B cell (primary cell): ENCODE data around the gene KNSTRN. TPM values are rescaled to one million over a fixed set of nuclear protein-coding genes. Genes with fewer than 3 reads are reported as not detected.

ENCODE experiments used
- ATAC-seq: fragments of 200-7000 bp; cut with Tn5 transposase; one replicate; pipeline ENCODE4 v1.10.0; 2021; ENCODE audit warnings: low read depth, mild to moderate bottlenecking, moderate number of reproducible peaks, moderate library complexity
- CTCF ChIA-PET: fragments of 350-600 bp; sonication (Branson Sonifier 250); formaldehyde crosslinking; loops from one replicate; lab custom pipeline; 2021; ENCODE audit warnings: antibody characterized with exemption, inconsistent platforms; lab: Charles Lee
- POLR2A ChIA-PET: fragments of 350-600 bp; sonication (Branson Sonifier 250); formaldehyde crosslinking; loops from one replicate; lab custom pipeline; 2021; ENCODE audit warnings: antibody characterized with exemption; lab: Charles Lee
- DNase-seq: peaks from one replicate; pipeline ENCODE4 v3.0.0; 2013
- H2AFZ ChIP-seq: 2 replicates; pipeline ENCODE4 v1.6.1; 2012; ENCODE audit warnings: mild to moderate bottlenecking, low read depth, low read length; ENCODE audit not compliant: insufficient read depth, poor library complexity, severe bottlenecking
- H3K27ac ChIP-seq, 2 donors: 1 replicate in 1 of 2; 2 replicates in 1 of 2; pipeline ENCODE4 v1.5.1; 2012 to 2013; ENCODE audit warnings: low read length in 2 of 2, mild to moderate bottlenecking in 2 of 2, moderate library complexity in 1 of 2
- H3K27me3 ChIP-seq, 4 experiments: fragments of 200-600 bp in 1 of 4; sonication (generic) in 1 of 4; replicated peaks in 1 of 4; 1 replicate in 2 of 4; 2 replicates in 2 of 4; pipeline versions ENCODE4 v1.6.1 to v1.7.0; 2013 to 2016; ENCODE audit warnings: low read length in 3 of 4, mild to moderate bottlenecking in 2 of 4, mixed read lengths in 1 of 4, moderate library complexity in 1 of 4; ENCODE audit not compliant: insufficient read depth in 4 of 4, control insufficient read depth in 3 of 4; ENCODE audit errors: control extremely low read depth in 1 of 4
- H3K36me3 ChIP-seq, 2 experiments: replicated peaks in 1 of 2; 1 replicate in 1 of 2; 2 replicates in 1 of 2; pipeline versions ENCODE4 v1.6.1 to v1.7.1; 2013; ENCODE audit warnings: low read length in 1 of 2; ENCODE audit not compliant: insufficient read depth in 2 of 2, control insufficient read depth in 1 of 2; ENCODE audit errors: control extremely low read depth in 1 of 2, extremely low read depth in 1 of 2
- H3K4me1 ChIP-seq, 2 donors: fragments of 200-600 bp in 1 of 2; sonication (generic) in 1 of 2; 1 replicate in 1 of 2; 2 replicates in 1 of 2; pipeline versions ENCODE4 v1.5.1 to v1.6.1; 2013 to 2017; ENCODE audit warnings: low read length in 2 of 2; ENCODE audit not compliant: control insufficient read depth in 2 of 2, insufficient read depth in 2 of 2
- H3K4me2 ChIP-seq: replicated peaks from 2 replicates; pipeline ENCODE3; 2012; ENCODE audit warnings: mild to moderate bottlenecking, low read depth, low read length; ENCODE audit not compliant: poor library complexity, severe bottlenecking
- H3K4me3 ChIP-seq, 5 experiments: fragments of 200-600 bp in 1 of 5; sonication (generic) in 1 of 5; 1 replicate in 3 of 5; 2 replicates in 2 of 5; pipeline versions ENCODE4 v1.5.1 to v1.7.0; 2011 to 2016; ENCODE audit warnings: low read length in 4 of 5, mild to moderate bottlenecking in 4 of 5, low read depth in 2 of 5, control low read depth in 1 of 5, moderate library complexity in 1 of 5; ENCODE audit not compliant: insufficient read depth in 1 of 5; ENCODE audit errors: control extremely low read depth in 1 of 5, extremely low read depth in 1 of 5
- H3K79me2 ChIP-seq: fragments of 200-600 bp; sonication (generic); one replicate; pipeline ENCODE4 v1.6.0; 2016; ENCODE audit warnings: low read length; ENCODE audit not compliant: control insufficient read depth, insufficient read depth
- H3K9ac ChIP-seq: fragments of 200-600 bp; sonication (generic); 2 replicates; pipeline ENCODE4 v1.6.1; 2017; ENCODE audit warnings: mild to moderate bottlenecking, low read length, moderate library complexity
- H3K9me3 ChIP-seq, 3 donors: one replicate each; pipeline versions ENCODE4 v1.6.1 to v1.7.1; 2013; ENCODE audit warnings: low read length in 2 of 3; ENCODE audit not compliant: control insufficient read depth in 2 of 3, insufficient read depth in 1 of 3; ENCODE audit errors: control extremely low read depth in 1 of 3
- H4K20me1 ChIP-seq: 2 replicates; pipeline ENCODE4 v1.6.0; 2012; ENCODE audit warnings: mild to moderate bottlenecking, low read length; ENCODE audit not compliant: insufficient read depth, control insufficient read depth, poor library complexity, severe bottlenecking
- H3K27ac Mint-ChIP-seq: one replicate; pipeline ENCODE4 v1.8.0; 2021; ENCODE audit warnings: mixed read lengths
- H3K27me3 Mint-ChIP-seq: one replicate; pipeline ENCODE4 v1.8.0; 2021; ENCODE audit warnings: mixed read lengths
- H3K4me1 Mint-ChIP-seq: one replicate; pipeline ENCODE4 v1.8.0; 2021; ENCODE audit warnings: mixed read lengths
- H3K4me3 Mint-ChIP-seq: one replicate; pipeline ENCODE4 v1.8.0; 2021; ENCODE audit warnings: mixed read lengths
- H3K9me3 Mint-ChIP-seq: one replicate; pipeline ENCODE4 v1.8.0; 2022; ENCODE audit warnings: mixed read lengths; ENCODE audit not compliant: insufficient read depth
- CTCF ChIP-seq: fragments of 200-600 bp; IDR thresholded peaks from one replicate; pipeline ENCODE4 v1.8.0; 2022; ENCODE audit warnings: antibody characterized with exemption, mild to moderate bottlenecking
- EZH2 ChIP-seq: IDR thresholded peaks from 2 replicates; pipeline ENCODE4 v1.6.1; 2012; ENCODE audit warnings: borderline replicate concordance, low read depth, mild to moderate bottlenecking, moderate library complexity, low read length; ENCODE audit not compliant: insufficient read depth, poor library complexity, severe bottlenecking
- WGBS: methylation state at CpG from one replicate; pipeline ENCODE4 v1.1.5; 2013; ENCODE audit warnings: missing lambda C conversion rate; ENCODE audit not compliant: insufficient coverage; 5-methylcytosine and 5-hydroxymethylcytosine counted together
- intact Hi-C: fragments of 100-400 bp; cut with micrococcal nuclease; formaldehyde crosslinking; loops from one replicate; pipeline ENCODE4 v1.10.0; 2022
- polyA plus RNA-seq: library from polyadenylated mRNA; depleted of rRNA; stranded (reverse); fragments of >200 nt; gene quantifications from 2 replicates; pipeline ENCODE4 v1.2.3, GENCODE V29; 2012
- total RNA-seq, 2 donors: library from RNA; stranded (reverse); fragments of 120-200 nt in 1 of 2; gene quantifications; 1 replicate in 1 of 2; 2 replicates in 1 of 2; pipeline versions ENCODE4 v1.2.3 to v1.2.4, GENCODE V29; 2013 to 2022

Gene KNSTRN
- total and polyA plus RNA-seq, 2 donors (not counting 1 experiment from before 2014, with no cell fraction given), result 4.0 to 14.0 TPM

DNA sequence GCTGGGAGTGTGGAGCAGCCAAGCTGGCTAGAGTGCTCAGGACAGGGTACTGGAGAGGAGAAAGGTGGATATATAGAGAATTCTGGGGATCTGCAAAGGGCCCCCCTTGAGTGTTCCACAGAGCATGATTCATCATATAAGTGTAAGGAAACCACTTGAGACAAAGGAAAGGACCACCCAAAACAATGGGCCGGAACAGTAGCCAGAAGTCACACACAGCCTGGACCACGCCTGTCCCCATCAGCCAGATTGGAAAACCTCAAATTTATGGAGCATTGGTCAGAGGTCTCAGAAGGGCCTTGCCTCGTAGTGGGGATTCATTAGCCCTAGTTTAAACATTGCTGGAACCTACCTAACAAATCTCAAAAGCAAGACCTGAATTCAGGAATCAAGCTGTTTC, 4.9 kb upstream of the KNSTRN start:
- H4K20me1 ChIP-seq, result no peaks in the 10 kb centered on the region
- H3K4me1 Mint-ChIP-seq, result peaks cover 3% of the 10 kb centered on the region
- no peak overlapping the region for H2AFZ ChIP-seq
- no peak for TF ChIP-seq CTCF
- no peak for TF ChIP-seq EZH2
- no peak overlapping the region for H3K4me3 ChIP-seq
- 96% methylated on average over 3 of the region's 3 CpGs for WGBS
- no peaks in the 10 kb centered on the region for H3K79me2 ChIP-seq
- no peaks in the 10 kb centered on the region for H3K36me3 ChIP-seq
- CTCF ChIA-PET, result interaction anchor here (1.0 to 1.2 kb wide), 2 partner anchors 10 to 44 kb away, joined by 3 read pairs; no protein-coding TSS in a partner anchor
- H3K4me3 Mint-ChIP-seq, result no peak overlapping the region
- ATAC-seq, result no peak
- no peaks in the 10 kb centered on the region for H3K9me3 Mint-ChIP-seq
- no peaks in the 10 kb centered on the region for H3K27me3 ChIP-seq
- intact Hi-C loops, result no loop called here
- no peaks in the 10 kb centered on the region for H3K27me3 Mint-ChIP-seq
- POLR2A ChIA-PET, result no interaction called here
- no peak overlapping the region for H3K27ac ChIP-seq
- H3K9ac ChIP-seq, result no peak overlapping the region
- no peak for DNase-seq
- H3K9me3 ChIP-seq, result no peaks in the 10 kb centered on the region
- no peak overlapping the region for H3K4me2 ChIP-seq
- peaks cover 0 to 3% of the 10 kb centered on the region in 2 donors for H3K4me1 ChIP-seq
- no peak overlapping the region for H3K27ac Mint-ChIP-seq

DNA sequence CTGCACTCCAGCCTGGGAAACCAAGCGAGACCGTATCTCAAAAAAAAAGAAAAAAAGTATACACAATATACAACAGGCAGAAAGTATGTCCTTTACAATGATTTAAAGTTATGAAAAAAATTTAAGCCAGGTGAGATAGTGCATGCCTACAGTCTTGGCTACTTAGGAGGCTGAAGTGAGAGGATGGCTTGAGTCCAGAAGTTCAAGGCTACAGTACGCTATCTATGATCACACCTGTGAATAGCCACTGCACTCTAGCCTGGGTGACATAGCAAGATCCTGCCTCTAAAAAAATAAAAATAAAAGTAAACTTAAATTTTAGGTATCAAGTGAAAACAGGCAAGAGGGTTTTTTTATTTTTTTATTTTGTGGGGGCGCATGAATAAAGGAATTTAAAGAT, 3.1 kb upstream of the KNSTRN start:
- H4K20me1 ChIP-seq, result no peaks in the 10 kb centered on the region
- intact Hi-C loops, result no loop called here
- H3K9ac ChIP-seq, result no peak overlapping the region
- H3K79me2 ChIP-seq, result peaks cover 11% of the 10 kb centered on the region
- H3K9me3 Mint-ChIP-seq, result no peaks in the 10 kb centered on the region
- H3K4me3 Mint-ChIP-seq, result no peak overlapping the region
- WGBS, result no CpG with 5 or more reads among the region's 4 CpGs
- no peaks in the 10 kb centered on the region for H3K9me3 ChIP-seq
- H3K4me2 ChIP-seq, result no peak overlapping the region
- peaks cover 12% of the 10 kb centered on the region for H3K4me1 Mint-ChIP-seq
- ChIA-PET POLR2A (no interaction called here), CTCF (interaction anchor here (0.5 to 1.5 kb wide), 3 partner anchors 11 to 42 kb away, joined by 3 to 5 read pairs (median 4); no protein-coding TSS in a partner anchor)
- H3K27ac Mint-ChIP-seq, result no peak overlapping the region
- H3K27ac ChIP-seq, result no peak overlapping the region
- no peaks in the 10 kb centered on the region for H3K27me3 Mint-ChIP-seq
- H3K36me3 ChIP-seq, result no peaks in the 10 kb centered on the region
- ATAC-seq, result no peak
- H3K4me1 ChIP-seq, result peaks cover 6 to 13% of the 10 kb centered on the region in 2 donors
- H2AFZ ChIP-seq, result no peak overlapping the region
- no peak overlapping the region for H3K4me3 ChIP-seq
- TF ChIP-seq EZH2 (no peak), CTCF (no peak)
- no peaks in the 10 kb centered on the region for H3K27me3 ChIP-seq
- DNase-seq, result no peak
